GM18526 (cell line): ENCODE results near the gene WFDC10A.

Experiments used
- POLR2A ChIP-seq: IDR thresholded peaks from 3 replicates; pipeline ENCODE4 v1.6.1; 2011; ENCODE audit not compliant: insufficient read length; ENCODE audit errors: extremely low read depth

WFDC10A gene

GRCh38 chr20:45629496-45630100, at the start of gene WFDC10A:
WFDC10A (plus strand) TSS chr20:45629739; CDS start chr20:45629814, 75 bp downstream.
- TF ChIP-seq POLR2A, result no peak

- TF ChIP-seq POLR2A, result no peak
These were observed 47.8 kb upstream of the WFDC10A start for GRCh38 chr20:45581702-45582101.

DNA sequence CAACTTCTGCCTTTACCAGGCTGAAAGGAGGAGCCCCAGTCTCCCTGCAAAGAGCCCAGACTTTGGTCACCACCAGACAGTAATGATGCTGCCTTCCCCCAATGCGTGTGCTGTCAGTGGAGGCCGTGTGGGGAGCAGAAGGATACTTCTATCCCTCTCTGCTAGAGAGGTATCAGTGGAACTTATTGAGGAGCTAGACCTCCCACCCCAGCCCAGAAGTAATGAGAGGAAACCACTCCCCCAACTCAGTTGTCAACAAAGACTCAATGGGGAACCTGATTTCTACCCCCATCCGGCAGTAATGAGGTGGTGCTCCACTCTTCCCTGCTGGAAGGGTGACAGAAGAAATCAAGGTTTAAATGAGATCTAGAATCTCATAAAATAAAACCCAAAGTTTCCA, 46.0 kb upstream of the WFDC10A start:
- no peak for TF ChIP-seq POLR2A

DNA sequence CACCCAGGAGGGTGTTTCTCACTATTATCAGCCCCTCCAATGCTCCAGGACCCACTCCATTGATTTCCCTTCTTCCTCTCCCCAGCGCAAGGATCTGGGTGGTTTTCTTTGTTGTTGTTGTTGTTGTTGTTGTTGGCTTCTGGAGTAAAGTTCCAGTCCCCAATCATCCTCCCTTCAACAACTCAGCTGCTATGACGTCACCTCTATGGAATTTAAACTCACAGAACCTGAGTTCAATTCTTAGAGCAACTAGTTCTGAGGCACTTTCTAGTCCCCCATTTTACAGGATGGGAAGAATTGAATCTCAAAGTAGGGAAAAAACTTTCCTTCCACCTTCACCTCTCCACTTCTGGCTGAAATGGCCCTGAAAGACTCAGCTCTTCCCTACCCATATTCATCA, 40.7 kb upstream of the WFDC10A start:
- TF ChIP-seq POLR2A, result no peak

DNA sequence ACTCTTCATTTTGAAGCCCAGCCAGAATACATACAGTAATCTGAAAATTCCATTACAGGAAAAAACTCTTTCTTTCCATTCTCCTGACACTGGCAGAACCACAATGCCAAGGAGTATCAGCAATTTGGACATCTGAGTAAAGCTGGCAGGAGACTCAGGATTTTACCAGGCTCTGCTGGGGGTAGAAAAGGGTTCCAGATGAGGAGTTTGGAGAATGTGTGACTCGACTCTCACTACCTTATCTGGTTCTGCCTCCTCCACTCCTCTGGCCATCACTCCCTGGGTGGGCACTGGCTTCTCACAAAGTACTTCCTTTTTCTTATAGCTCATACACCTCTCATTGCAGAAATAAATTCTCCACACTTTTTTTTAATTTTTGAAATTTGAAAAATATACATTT, 39.8 kb upstream of the WFDC10A start:
- TF ChIP-seq POLR2A, result no peak

DNA sequence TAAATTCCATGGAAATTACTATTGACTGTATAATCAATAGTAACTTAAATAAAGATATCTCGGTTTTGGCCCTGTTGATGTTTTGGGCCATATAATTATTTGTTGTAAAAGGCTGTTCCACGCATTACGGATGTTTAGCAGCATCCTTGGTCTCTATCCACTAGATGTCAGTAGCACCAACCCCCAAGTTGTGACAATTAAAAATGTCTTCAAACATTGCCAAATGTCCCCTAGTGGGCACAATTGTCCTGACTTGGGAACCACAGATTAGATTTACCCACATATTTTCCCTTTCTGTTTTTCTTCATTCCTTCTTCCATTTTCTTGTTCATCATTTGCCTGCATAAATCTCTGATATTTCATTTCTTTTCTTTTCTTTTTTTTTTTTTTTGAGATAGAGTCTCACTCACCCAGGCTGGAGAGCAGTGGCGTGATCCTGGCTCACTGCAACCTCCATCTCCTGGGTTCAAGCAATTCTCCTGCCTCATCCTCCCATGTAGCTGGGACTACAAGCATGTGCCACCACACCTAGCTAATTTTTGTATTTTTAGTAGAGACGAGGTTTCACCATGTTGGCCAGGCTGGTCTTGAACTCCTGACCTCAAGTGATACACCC, 36.9 kb upstream of the WFDC10A start:
- no peak for TF ChIP-seq POLR2A

GRCh38 chr20:45593498-45593897, 36.0 kb upstream of the WFDC10A start:
- no peak for TF ChIP-seq POLR2A

DNA sequence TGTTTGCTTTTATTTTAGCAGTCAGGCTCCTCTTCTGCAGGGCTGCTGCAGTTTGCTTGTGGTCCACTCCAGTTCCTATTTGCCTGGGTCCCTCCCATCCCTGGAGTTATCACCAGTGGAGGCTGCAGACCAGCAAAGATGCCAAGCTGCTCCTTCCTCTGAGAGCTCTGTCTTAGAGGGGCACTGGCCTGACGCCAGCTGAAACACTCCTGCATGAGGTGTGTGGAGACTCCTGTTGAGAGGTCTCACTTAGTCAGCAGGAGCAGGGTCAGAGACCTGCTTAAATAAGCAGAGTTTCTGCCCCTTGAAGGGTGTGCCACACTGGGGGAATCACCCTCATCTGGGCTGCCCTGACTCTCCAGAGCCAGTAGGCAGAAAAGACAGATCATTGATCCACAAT, 34.3 kb upstream of the WFDC10A start:
- TF ChIP-seq POLR2A, result no peak

GRCh38 chr20:45607810-45608209, 21.7 kb upstream of the WFDC10A start:
- TF ChIP-seq POLR2A, result no peak

DNA sequence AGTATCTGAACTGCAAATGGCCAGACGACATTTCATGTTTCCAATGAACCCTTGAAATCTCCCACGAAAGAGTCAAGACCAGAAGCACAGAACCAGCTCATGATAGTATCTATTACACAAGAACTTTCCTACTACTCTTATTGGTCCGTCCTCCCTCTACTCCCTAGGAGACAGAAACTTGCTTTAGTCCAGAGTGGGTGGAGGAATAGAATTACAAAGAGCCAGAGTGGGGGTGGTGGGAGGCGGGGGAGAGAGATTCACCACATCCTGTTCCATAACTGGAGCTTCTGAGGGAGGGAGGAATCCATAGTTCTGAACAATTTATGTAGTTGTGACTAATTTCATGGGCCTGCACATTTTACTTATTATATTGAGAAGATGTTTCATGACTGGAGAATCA, 18.5 kb upstream of the WFDC10A start:
- no peak for TF ChIP-seq POLR2A

GRCh38 chr20:45612314-45612713, 17.2 kb upstream of the WFDC10A start:
- no peak for TF ChIP-seq POLR2A

DNA sequence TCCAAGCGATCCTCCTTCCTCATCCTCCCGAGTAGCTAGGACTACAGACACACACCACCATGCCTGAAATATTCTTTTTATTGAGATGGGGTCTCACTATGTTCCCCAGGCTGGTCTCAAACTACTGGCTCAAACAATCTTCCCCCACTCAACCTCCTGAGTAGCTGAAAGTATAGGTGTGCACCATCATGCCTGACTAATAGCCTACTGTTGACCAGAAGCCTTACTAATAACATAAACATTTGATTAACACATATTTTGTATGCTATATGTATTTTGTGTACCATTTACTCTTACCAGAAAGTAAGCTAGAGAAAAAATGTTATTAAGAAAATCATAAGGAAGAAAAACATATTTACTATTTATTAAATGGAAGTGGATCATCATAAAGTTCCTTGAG, 11.9 kb upstream of the WFDC10A start:
- TF ChIP-seq POLR2A, result no peak

- no peak for TF ChIP-seq POLR2A
These were observed 7.9 kb upstream of the WFDC10A start for GRCh38 chr20:45621593-45621992.

DNA sequence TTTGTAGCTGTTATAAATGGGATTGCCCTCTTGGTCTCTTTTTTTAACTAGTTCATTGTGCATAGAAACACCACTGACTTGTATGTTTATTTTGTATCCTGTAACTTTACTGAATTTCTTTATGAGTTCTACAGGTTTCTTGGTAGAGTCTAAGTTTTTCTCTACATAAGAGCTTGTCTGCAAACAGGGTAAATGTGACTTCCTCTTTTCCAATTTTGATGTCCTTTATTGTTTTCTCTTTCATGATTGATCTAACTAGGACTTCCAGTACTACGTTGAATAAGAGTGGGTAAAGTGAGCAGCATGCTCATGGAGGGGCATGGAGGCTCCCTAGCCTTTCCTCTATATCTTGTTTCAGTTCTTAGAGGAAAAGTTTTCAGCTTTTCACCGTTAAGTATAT, 3.0 kb upstream of the WFDC10A start:
- no peak for TF ChIP-seq POLR2A

DNA sequence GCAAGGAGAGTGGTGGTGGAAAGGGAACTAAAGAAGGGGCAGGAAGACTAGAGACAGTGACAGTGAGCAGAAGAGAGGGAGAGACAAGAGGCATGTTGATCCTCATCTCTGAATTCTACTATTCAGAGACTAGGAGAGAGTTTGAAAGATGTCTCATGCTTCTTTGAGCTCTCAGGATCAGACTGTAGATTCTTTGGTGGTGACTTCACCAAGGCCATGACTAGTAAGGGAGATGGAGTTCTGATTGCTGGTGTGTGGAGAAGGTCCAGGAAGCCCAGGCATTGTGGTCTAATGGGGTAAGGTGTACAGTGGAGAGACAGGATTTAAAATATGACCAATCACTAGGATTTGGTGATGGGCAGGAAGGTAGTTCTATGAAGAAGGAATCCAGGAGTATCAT, 832 bp downstream of the WFDC10A start:
- TF ChIP-seq POLR2A, result no peak

- TF ChIP-seq POLR2A, result no peak
These were observed 1.6 kb downstream of the WFDC10A start, which contains the start of gene WFDC9 for GRCh38 chr20:45631184-45631583. WFDC9 (minus strand) TSS chr20:45631284; CDS start chr20:45610181, 21,103 bp downstream.

DNA sequence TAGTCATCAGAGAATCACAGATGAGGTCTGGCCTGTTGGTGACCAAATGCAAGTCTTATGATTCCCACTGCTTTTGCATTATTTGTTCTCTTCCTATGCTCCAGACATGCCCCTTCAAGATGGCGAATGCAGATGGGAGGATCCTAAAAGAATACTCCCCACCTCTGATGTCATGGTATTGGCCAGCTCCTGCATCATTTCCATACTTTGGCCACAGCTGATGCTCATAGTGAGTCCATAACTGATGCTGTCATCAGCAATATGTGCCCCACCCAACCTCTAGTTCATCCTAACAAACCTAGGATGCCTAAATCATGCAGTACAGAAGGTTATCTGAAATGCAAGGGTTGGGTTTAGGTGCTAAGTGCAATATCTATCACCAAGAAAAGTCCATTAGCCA, 7.0 kb downstream of the WFDC10A start:
- no peak for TF ChIP-seq POLR2A

DNA sequence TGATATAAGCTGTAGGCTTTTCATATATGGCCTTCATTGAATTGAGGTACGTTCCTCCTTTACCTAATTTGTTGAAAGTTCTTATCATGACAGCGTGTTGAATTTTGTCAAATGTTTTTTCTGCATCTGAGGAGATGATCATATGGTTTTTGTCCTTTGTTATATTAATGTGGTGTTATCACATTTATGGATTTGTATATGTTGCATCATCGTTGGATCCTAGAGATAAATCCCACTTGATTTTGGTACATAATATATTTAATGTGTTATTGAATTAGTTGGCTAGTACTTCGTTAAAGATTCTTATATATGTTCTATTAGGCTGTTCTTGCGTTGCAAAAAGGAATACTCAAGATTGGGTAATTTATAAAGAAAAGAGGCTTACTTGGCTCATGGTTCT, 10.1 kb downstream of the WFDC10A start:
- no peak for TF ChIP-seq POLR2A

DNA sequence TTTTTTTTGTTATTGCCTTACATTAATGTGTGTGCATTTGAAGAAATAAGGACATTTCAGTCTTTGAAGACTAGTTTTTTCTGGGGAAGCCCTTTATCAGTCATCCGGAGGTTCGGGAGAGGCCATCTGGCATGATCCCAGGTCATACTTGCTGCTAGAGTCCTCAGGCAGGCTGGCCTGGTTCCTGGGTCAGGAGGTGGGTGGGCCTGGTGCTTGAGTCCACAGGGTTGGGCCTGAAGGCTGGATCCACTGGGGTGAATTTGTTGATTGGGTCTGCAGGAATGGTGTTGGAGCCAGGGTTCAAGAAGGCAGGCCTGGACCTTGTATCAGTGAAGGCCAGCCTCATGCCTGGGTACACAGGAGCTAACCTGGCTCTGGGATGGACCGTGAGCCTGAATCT, 17.3 kb downstream of the WFDC10A start:
- no peak for TF ChIP-seq POLR2A
